MM.1S (cell line): ENCODE data around the gene GYG2.

Experiments used
- DNase-seq: peaks from one replicate; pipeline ENCODE4 v3.0.0-alpha.2; 2015
- H2AFZ ChIP-seq: fragments of 300-600 bp; sonication (generic); 2 replicates; pipeline ENCODE4 v1.6.0; 2016; ENCODE audit warnings: antibody characterized with exemption, low read length
- H3F3A ChIP-seq: fragments of 300-600 bp; sonication (generic); 2 replicates; pipeline ENCODE4 v1.6.1; 2016; ENCODE audit warnings: mild to moderate bottlenecking, antibody characterized with exemption, low read length, moderate library complexity, mixed read lengths; ENCODE audit not compliant: insufficient read depth
- H3K27ac ChIP-seq: fragments of 300-600 bp; sonication (generic); 2 replicates; pipeline ENCODE4 v1.5.1; 2016; ENCODE audit warnings: mild to moderate bottlenecking, low read length
- H3K27me3 ChIP-seq: fragments of 300-600 bp; sonication (generic); replicated peaks from 2 replicates; pipeline ENCODE4 v1.6.0; 2016; ENCODE audit warnings: low read length; ENCODE audit not compliant: insufficient read depth
- H3K36me3 ChIP-seq: fragments of 300-600 bp; sonication (generic); replicated peaks from 2 replicates; pipeline ENCODE4 v1.6.1; 2016; ENCODE audit warnings: mild to moderate bottlenecking, low read length, mixed read lengths; ENCODE audit not compliant: insufficient read depth
- H3K4me1 ChIP-seq: fragments of 300-600 bp; sonication (generic); 2 replicates; pipeline ENCODE4 v1.6.1; 2016; ENCODE audit warnings: low read length, mixed read lengths
- H3K4me2 ChIP-seq: fragments of 300-600 bp; sonication (generic); 2 replicates; pipeline ENCODE4 v1.6.0; 2016; ENCODE audit warnings: low read depth, low read length
- H3K4me3 ChIP-seq: fragments of 300-600 bp; sonication (generic); 2 replicates; pipeline ENCODE4 v1.5.1; 2016; ENCODE audit warnings: low read length, mixed read lengths
- H3K79me2 ChIP-seq: fragments of 300-600 bp; sonication (generic); 2 replicates; pipeline ENCODE4 v1.6.1; 2016; ENCODE audit warnings: mixed run types, low read length, mixed read lengths
- H3K9ac ChIP-seq: fragments of 300-600 bp; sonication (generic); 2 replicates; pipeline ENCODE4 v1.6.1; 2016; ENCODE audit warnings: low read length, mixed read lengths
- H3K9me2 ChIP-seq: fragments of 300-600 bp; sonication (generic); replicated peaks from 2 replicates; pipeline ENCODE4 v1.6.1; 2016; ENCODE audit warnings: mild to moderate bottlenecking, low read length, mixed read lengths; ENCODE audit not compliant: insufficient read depth
- H3K9me3 ChIP-seq: fragments of 300-600 bp; sonication (generic); replicated peaks from 2 replicates; pipeline ENCODE4 v1.6.1; 2016; ENCODE audit warnings: mild to moderate bottlenecking, low read length, mixed read lengths; ENCODE audit not compliant: insufficient read depth
- H4K20me1 ChIP-seq: fragments of 300-600 bp; sonication (generic); 2 replicates; pipeline ENCODE4 v1.6.1; 2016; ENCODE audit warnings: mild to moderate bottlenecking, low read length, moderate library complexity, mixed read lengths; ENCODE audit not compliant: insufficient read depth
- EZH2 ChIP-seq: fragments of 300-600 bp; sonication (generic); optimal IDR thresholded peaks from 2 replicates; pipeline ENCODE3; 2017; ENCODE audit warnings: low read depth, mild to moderate bottlenecking, antibody characterized with exemption, low read length, mixed read lengths
- EZH2phosphoT487 ChIP-seq: fragments of 300-600 bp; sonication (generic); IDR thresholded peaks from 2 replicates; pipeline ENCODE4 v1.6.1; 2018; ENCODE audit warnings: antibody characterized with exemption, low read length
- TF ChIP-seq, protein P1 (sequence below): fragments of 300-600 bp; sonication (generic); IDR thresholded peaks from 2 replicates; pipeline ENCODE4 v1.5.1; 2016; ENCODE audit warnings: antibody characterized with exemption, low read length, mixed read lengths

The GYG2 gene

GRCh38 chrX:2872671-2873277 is 44.0 kb downstream of the GYG2 start:
- Histone ChIP-seq H3K27ac (no peak overlapping the region), H3K4me3 (no peak overlapping the region), H3K4me1 (no peaks in the 10 kb centered on the region), H3K79me2 (no peaks in the 10 kb centered on the region), H4K20me1 (no peaks in the 10 kb centered on the region), H3K9me3 (no peaks in the 10 kb centered on the region), H2AFZ (no peak overlapping the region), H3K9ac (no peak overlapping the region), H3K9me2 (no peaks in the 10 kb centered on the region), H3F3A (no peaks in the 10 kb centered on the region), H3K36me3 (no peaks in the 10 kb centered on the region), H3K4me2 (no peak overlapping the region), H3K27me3 (no peaks in the 10 kb centered on the region)
- TF ChIP-seq EZH2phosphoT487 (no peak), EZH2 (no peak)
- TF ChIP-seq, protein P1, sequence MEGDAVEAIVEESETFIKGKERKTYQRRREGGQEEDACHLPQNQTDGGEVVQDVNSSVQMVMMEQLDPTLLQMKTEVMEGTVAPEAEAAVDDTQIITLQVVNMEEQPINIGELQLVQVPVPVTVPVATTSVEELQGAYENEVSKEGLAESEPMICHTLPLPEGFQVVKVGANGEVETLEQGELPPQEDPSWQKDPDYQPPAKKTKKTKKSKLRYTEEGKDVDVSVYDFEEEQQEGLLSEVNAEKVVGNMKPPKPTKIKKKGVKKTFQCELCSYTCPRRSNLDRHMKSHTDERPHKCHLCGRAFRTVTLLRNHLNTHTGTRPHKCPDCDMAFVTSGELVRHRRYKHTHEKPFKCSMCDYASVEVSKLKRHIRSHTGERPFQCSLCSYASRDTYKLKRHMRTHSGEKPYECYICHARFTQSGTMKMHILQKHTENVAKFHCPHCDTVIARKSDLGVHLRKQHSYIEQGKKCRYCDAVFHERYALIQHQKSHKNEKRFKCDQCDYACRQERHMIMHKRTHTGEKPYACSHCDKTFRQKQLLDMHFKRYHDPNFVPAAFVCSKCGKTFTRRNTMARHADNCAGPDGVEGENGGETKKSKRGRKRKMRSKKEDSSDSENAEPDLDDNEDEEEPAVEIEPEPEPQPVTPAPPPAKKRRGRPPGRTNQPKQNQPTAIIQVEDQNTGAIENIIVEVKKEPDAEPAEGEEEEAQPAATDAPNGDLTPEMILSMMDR: no peak
- DNase-seq: no peak

DNA sequence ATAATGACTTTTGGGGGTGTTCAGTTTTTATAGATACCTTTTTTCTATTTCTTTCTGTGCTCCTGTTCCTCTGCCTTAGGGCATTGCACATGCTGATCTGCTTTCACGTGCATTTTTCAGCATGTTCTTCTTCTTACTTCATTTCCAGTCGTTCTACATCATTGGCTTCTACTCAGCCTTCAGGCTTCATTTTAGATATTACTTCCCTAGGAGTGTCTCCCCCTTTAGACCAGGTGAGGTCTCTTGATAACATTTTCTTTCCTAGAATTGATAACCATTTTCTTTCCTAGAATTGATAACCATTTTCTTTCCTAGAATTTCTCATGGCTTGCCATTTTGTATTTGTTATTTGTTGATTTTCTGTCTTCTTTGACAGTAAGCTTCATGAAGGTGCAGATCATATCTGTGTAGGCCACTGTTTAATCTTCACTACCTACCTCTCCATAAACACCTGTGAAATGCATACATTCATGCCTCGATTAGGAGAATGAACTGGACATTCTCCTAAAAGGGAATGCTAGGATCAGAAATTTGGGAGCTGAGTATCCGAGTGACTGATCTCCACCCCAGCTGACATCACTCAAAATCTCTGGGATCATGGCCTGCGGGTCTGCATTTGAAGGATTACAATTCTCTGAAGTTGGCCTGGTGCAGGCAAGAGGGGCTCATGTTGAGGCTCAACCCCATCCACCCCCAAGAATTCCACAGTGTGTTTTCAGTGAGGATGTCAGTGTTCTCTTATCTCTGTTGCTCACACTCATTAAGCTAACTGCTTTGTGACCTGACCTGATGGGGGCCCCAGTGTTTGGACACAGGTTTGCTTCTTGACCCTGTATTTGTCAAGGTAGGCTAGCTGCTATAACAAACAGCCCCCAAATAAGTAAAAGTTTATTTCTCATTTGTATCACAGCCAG is 45.7 kb downstream of the GYG2 start:
- Histone ChIP-seq H3K9me2 (no peaks in the 10 kb centered on the region), H3K27ac (no peak overlapping the region), H3K4me1 (no peaks in the 10 kb centered on the region), H3K9me3 (no peaks in the 10 kb centered on the region), H3K4me2 (no peak overlapping the region), H3K9ac (no peak overlapping the region), H3F3A (no peaks in the 10 kb centered on the region), H3K27me3 (no peaks in the 10 kb centered on the region), H3K36me3 (no peaks in the 10 kb centered on the region), H4K20me1 (no peaks in the 10 kb centered on the region), H3K79me2 (no peaks in the 10 kb centered on the region), H3K4me3 (no peak overlapping the region), H2AFZ (no peak overlapping the region)
- no peak for DNase-seq
- TF ChIP-seq EZH2phosphoT487: no peak

DNA sequence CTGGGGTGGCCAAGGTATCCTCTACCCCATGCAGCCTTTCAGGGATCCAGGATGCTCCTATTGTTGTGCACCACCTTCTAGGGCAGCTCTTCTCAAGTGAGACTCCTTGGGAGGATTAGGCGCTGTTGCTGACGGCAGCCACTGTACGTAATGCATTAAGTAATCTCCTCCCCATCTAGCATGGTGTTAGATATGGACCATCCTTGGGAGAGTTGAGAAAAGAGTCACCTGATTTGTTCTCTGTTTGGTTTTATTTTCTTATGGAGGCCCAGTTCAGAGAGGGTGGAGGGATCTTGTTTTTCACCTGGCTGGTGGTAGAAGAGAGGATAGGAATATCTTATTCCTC is 46.4 kb downstream of the GYG2 start:
- H3K27me3 ChIP-seq: no peaks in the 10 kb centered on the region
- no peak overlapping the region for H3K27ac ChIP-seq
- H3K9ac ChIP-seq: no peak overlapping the region
- no peaks in the 10 kb centered on the region for H3K9me3 ChIP-seq
- no peaks in the 10 kb centered on the region for H3K4me1 ChIP-seq
- no peak for TF ChIP-seq EZH2
- TF ChIP-seq, protein P1: no peak
- TF ChIP-seq EZH2phosphoT487: no peak
- H3K79me2 ChIP-seq: no peaks in the 10 kb centered on the region
- H3K4me2 ChIP-seq: no peak overlapping the region
- H3K4me3 ChIP-seq: no peak overlapping the region
- no peak overlapping the region for H2AFZ ChIP-seq
- H3F3A ChIP-seq: no peaks in the 10 kb centered on the region
- DNase-seq: no peak
- H3K36me3 ChIP-seq: no peaks in the 10 kb centered on the region
- no peaks in the 10 kb centered on the region for H4K20me1 ChIP-seq
- no peaks in the 10 kb centered on the region for H3K9me2 ChIP-seq

- Histone ChIP-seq H3K27ac (no peak overlapping the region), H3K9me2 (no peaks in the 10 kb centered on the region), H3K27me3 (no peaks in the 10 kb centered on the region), H3K36me3 (no peaks in the 10 kb centered on the region), H3K9ac (no peak overlapping the region), H3K4me2 (no peak overlapping the region), H3K9me3 (no peaks in the 10 kb centered on the region), H4K20me1 (no peaks in the 10 kb centered on the region), H2AFZ (no peak overlapping the region), H3K79me2 (no peaks in the 10 kb centered on the region), H3K4me1 (no peaks in the 10 kb centered on the region), H3K4me3 (no peak overlapping the region), H3F3A (no peaks in the 10 kb centered on the region)
- peak; percentile 7 for DNase-seq
- TF ChIP-seq EZH2phosphoT487 (no peak), EZH2 (no peak)
- TF ChIP-seq, protein P1: 0 out of 2 replicates have a peak, but pooled peaks have one; percentile 6
Observed at GRCh38 chrX:2875798-2876399, 47.2 kb downstream of the GYG2 start.
